Measurements from ENCODE around the gene MPL. TPM values are rescaled to one million over a fixed set of nuclear protein-coding genes. Genes with fewer than 3 reads are reported as not detected.

Gene MPL
- total RNA-seq, 4 donors from 2014 or later = not detected

- Histone ChIP-seq H3K4me1 (peaks cover 35% of the 10 kb centered on the region), H3K36me3 (no peaks in the 10 kb centered on the region), H3K27me3 (no peaks in the 10 kb centered on the region), H3K4me3 (no peak overlapping the region), H3K9me3 (no peaks in the 10 kb centered on the region), H3K27ac (no peak overlapping the region)
- no peak for DNase-seq (ENCODE audit: low spot score in 2 of 2)
- TF ChIP-seq POLR2AphosphoS5 (IDR thresholded peaks at IDR 0.05) (no peak), CTCF (IDR thresholded peaks at IDR 0.05) (no peak), POLR2A (IDR thresholded peaks at IDR 0.05) (no peak), EP300 (IDR thresholded peaks at IDR 0.05) (no peak)
These were observed 38.5 kb upstream of the MPL start for GRCh38 chr1:43299101-43299500.

GRCh38 chr1:43300378-43301094, 37.1 kb upstream of the MPL start, which contains the start of gene TIE1:
Gene TIE1, plus strand, starts transcription at chr1:43300982. Its CDS starts 90 bp downstream, at chr1:43301072.
- TF ChIP-seq POLR2AphosphoS5 (IDR thresholded peaks at IDR 0.05) (no peak), POLR2A (IDR thresholded peaks at IDR 0.05) (no peak), EP300 (IDR thresholded peaks at IDR 0.05) (no peak), CTCF (IDR thresholded peaks at IDR 0.05) (no peak)
- 83% methylated on average over 7 of the region's 10 CpGs for WGBS
- Histone ChIP-seq H3K9me3 (no peaks in the 10 kb centered on the region), H3K4me1 (peaks cover 23% of the 10 kb centered on the region), H3K4me3 (peak within 1 kb of the TSS; percentile 28), H3K27ac (peak within 1 kb of the TSS; percentile 16), H3K27me3 (no peaks in the 10 kb centered on the region), H3K36me3 (no peaks in the 10 kb centered on the region)
- no peak for DNase-seq (ENCODE audit: low spot score in 2 of 2)

- WGBS = 76% methylated on average over 1 of the region's 1 CpG
- no peak for DNase-seq (ENCODE audit: low spot score in 2 of 2)
- Histone ChIP-seq H3K27ac (no peak overlapping the region), H3K9me3 (no peaks in the 10 kb centered on the region), H3K36me3 (no peaks in the 10 kb centered on the region), H3K4me1 (peaks cover 9% of the 10 kb centered on the region), H3K27me3 (no peaks in the 10 kb centered on the region), H3K4me3 (peak overlapping the region; percentile 28)
- TF ChIP-seq CTCF (IDR thresholded peaks at IDR 0.05) (no peak), POLR2A (IDR thresholded peaks at IDR 0.05) (no peak), POLR2AphosphoS5 (IDR thresholded peaks at IDR 0.05) (no peak), EP300 (IDR thresholded peaks at IDR 0.05) (no peak)
These were observed 35.4 kb upstream of the MPL start for GRCh38 chr1:43302201-43302600.

- no peaks in the 10 kb centered on the region for H3K27me3 ChIP-seq
- H3K4me1 ChIP-seq = peaks cover 9% of the 10 kb centered on the region
- no peaks in the 10 kb centered on the region for H3K9me3 ChIP-seq
- H3K36me3 ChIP-seq = no peaks in the 10 kb centered on the region
- WGBS = 78% methylated on average over 7 of the region's 7 CpGs
- no peak for DNase-seq (ENCODE audit: low spot score in 2 of 2)
- TF ChIP-seq POLR2A (IDR thresholded peaks at IDR 0.05) (no peak), CTCF (IDR thresholded peaks at IDR 0.05) (no peak), POLR2AphosphoS5 (IDR thresholded peaks at IDR 0.05) (no peak), EP300 (IDR thresholded peaks at IDR 0.05) (no peak)
- H3K4me3 ChIP-seq = peak overlapping the region; percentile 28
- no peak overlapping the region for H3K27ac ChIP-seq
These were observed 34.7 kb upstream of the MPL start for GRCh38 chr1:43302721-43303470.
